OCI-LY3 (cell line): ENCODE measurements around the gene TIMP4.

Experiments
- CTCF ChIP-seq: fragments of 200-600, 300-600 bp; sonication (generic); IDR thresholded peaks from 2 replicates; pipeline ENCODE4 v1.5.1; 2014; ENCODE audit warnings: antibody characterized with exemption, low read length, low read depth
- EZH2phosphoT487 ChIP-seq: fragments of 200-600 bp; shearing (Covaris generic); IDR thresholded peaks from 2 replicates; pipeline ENCODE4 v1.6.1; 2018; ENCODE audit warnings: antibody characterized with exemption, mixed run types, low read depth

- TF ChIP-seq CTCF (no peak), EZH2phosphoT487 (no peak)
Observed at GRCh38 chr3:12170207-12170606, 11.5 kb upstream of the TIMP4 start.
